Measurements from ENCODE around the gene LIX1L. TPM values are rescaled to one million over a fixed set of nuclear protein-coding genes. Genes with fewer than 3 reads are reported as not detected.
"Not testable (repeated sequence)": the region's sequence is repeated elsewhere in the genome, so short reads cannot be mapped to it uniquely, and the experiment has no call there.

The LIX1L gene
- total RNA-seq, 4 donors from 2014 or later, result 37.1 to 108 (median 75.4) TPM

DNA sequence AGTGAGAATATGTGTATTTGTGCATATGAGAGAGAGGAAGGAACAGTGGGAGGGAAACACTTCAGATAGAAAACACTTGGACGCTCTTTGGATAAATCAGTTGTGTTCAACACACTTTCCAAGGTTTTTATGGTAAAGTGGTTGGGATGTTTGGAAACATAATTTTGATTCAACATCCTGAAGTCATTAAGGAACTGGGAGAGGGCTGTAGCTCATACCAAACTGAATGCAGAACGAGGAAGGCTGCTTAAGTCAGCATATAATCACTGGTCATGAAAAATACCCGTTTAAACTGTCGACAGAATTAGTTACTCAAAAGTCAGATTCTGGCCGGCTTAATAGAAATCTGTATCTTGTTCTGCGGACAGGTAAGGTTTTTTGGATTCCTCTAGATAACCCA is 14.9 kb downstream of the LIX1L start:
- intact Hi-C loops (cut with DNase I; ENCODE audit: low total_unique reads), result no loop called here
- TF ChIP-seq, protein P1, sequence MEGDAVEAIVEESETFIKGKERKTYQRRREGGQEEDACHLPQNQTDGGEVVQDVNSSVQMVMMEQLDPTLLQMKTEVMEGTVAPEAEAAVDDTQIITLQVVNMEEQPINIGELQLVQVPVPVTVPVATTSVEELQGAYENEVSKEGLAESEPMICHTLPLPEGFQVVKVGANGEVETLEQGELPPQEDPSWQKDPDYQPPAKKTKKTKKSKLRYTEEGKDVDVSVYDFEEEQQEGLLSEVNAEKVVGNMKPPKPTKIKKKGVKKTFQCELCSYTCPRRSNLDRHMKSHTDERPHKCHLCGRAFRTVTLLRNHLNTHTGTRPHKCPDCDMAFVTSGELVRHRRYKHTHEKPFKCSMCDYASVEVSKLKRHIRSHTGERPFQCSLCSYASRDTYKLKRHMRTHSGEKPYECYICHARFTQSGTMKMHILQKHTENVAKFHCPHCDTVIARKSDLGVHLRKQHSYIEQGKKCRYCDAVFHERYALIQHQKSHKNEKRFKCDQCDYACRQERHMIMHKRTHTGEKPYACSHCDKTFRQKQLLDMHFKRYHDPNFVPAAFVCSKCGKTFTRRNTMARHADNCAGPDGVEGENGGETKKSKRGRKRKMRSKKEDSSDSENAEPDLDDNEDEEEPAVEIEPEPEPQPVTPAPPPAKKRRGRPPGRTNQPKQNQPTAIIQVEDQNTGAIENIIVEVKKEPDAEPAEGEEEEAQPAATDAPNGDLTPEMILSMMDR (IDR thresholded peaks at IDR 0.05 in 4 of 5, conservative IDR thresholded peaks at IDR 0.05 in 1 of 5), result no peak
- no peak for TF ChIP-seq POLR2A (IDR thresholded peaks at IDR 0.05)
- ATAC-seq, result no peak
- Histone ChIP-seq H3K27me3 (no peaks in the 10 kb centered on the region), H3K9me3 (no peaks in the 10 kb centered on the region), H3K27ac (peak overlapping the region; percentile 69 to 97 (median 92)), H3K36me3 (peaks cover 0 to 60% of the 10 kb centered on the region in 2 donors), H3K4me1 (peaks cover 15 to 24% of the 10 kb centered on the region in 2 donors), H3K4me3 (no peak overlapping the region)
- in situ Hi-C loops (cut with MboI; ENCODE audit: low sequenced_read_pairs in 4 of 4), result no loop called here
- no peak for DNase-seq

DNA sequence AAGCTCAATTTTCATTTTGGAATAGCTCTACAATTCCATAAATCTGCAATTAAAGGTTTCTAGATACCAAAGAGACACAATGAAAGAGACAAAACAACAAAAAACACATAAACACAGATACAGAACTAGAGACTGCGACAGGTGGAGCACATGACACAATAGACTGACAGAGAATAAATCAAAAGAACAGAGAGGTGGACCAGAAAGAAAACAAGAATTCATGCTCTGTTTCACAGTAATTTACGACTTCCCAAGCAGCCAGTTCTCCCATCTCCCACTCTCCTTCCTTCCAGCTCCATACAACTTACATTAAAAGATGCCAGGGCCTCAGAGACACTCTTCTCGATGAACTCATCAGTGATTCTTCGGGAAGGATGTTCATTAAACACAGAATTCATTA is 15.4 kb downstream of the LIX1L start:
- in situ Hi-C loops (cut with MboI; ENCODE audit: low sequenced_read_pairs in 4 of 4) (no loop called here), intact Hi-C loops (cut with DNase I; ENCODE audit: low total_unique reads) (no loop called here)
- Histone ChIP-seq H3K27ac (peak overlapping the region; percentile 69 to 97 (median 92)), H3K9me3 (no peaks in the 10 kb centered on the region), H3K27me3 (no peaks in the 10 kb centered on the region), H3K4me3 (no peak overlapping the region), H3K36me3 (peaks cover 0 to 63% of the 10 kb centered on the region in 2 donors), H3K4me1 (peaks cover 13 to 19% of the 10 kb centered on the region in 2 donors)
- ATAC-seq (no peak), DNase-seq (no peak)
- TF ChIP-seq, protein P1 (IDR thresholded peaks at IDR 0.05 in 4 of 5, conservative IDR thresholded peaks at IDR 0.05 in 1 of 5), result no peak
- TF ChIP-seq POLR2A (IDR thresholded peaks at IDR 0.05), result no peak

DNA sequence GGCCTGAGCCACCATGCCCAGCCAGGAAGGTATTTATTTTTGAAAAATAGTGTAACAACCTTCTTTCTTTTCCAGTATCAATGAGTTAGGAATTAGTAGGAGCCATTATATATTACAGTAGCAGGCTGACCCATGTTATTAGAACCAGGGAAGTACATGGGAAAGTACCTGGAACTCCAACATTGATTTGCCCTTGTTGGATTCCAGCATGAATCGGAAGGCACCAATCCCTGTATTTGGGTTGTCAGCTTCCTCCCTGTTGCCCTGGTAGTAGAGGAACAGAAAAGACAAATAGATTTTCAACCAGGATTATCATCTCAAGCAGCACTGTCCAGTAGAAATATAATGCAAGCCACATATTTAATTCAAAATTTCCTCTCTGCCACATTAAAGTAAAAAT is 20.4 kb downstream of the LIX1L start:
- no peak for TF ChIP-seq POLR2A (IDR thresholded peaks at IDR 0.05)
- TF ChIP-seq, protein P1 (IDR thresholded peaks at IDR 0.05 in 4 of 5, conservative IDR thresholded peaks at IDR 0.05 in 1 of 5), result no peak
- in situ Hi-C loops (cut with MboI; ENCODE audit: low sequenced_read_pairs in 4 of 4), result no loop called here

DNA sequence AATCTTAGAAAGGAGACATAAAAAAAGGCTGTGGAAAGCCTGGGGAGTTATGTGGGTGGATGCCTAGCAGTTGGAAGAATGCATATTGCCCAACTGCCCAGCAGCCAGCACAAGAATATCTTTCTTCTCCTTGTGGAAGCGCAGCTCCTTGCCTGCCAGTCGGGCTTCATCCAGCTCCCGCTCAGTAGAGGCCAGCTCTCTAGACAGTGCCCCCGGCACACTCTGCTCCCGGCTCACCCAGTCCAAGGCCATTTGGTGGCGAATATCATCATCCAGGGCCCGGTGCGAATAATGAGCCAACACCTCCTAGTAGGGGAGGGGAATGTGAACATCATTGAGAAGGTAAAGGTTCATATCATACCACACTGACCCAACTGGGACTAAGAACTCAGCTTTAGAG is 21.6 kb downstream of the LIX1L start:
- Histone ChIP-seq H3K36me3 (peaks cover 0 to 53% of the 10 kb centered on the region in 2 donors), H3K27ac (peak overlapping the region; percentile 69 to 95 (median 82)), H3K9me3 (no peaks in the 10 kb centered on the region), H3K4me1 (peaks cover 41 to 45% of the 10 kb centered on the region in 2 donors), H3K4me3 (no peak overlapping the region), H3K27me3 (no peaks in the 10 kb centered on the region)
- intact Hi-C loops (cut with DNase I; ENCODE audit: low total_unique reads), result no loop called here
- TF ChIP-seq, protein P1 (IDR thresholded peaks at IDR 0.05 in 4 of 5, conservative IDR thresholded peaks at IDR 0.05 in 1 of 5), result no peak
- TF ChIP-seq POLR2A (IDR thresholded peaks at IDR 0.05), result peak in 1 of 2 donors; percentile 28
- DNase-seq (peak in 1 of 2 donors; percentile 81), ATAC-seq (peak; percentile 72 to 93)
- in situ Hi-C loops (cut with MboI; ENCODE audit: low sequenced_read_pairs in 4 of 4), result no loop called here

More for the DNA sequence above, 20.4 kb downstream of the LIX1L start:
- H3K4me1 ChIP-seq, result peaks cover 41 to 45% of the 10 kb centered on the region in 2 donors
- no peaks in the 10 kb centered on the region for H3K9me3 ChIP-seq
- H3K4me3 ChIP-seq, result no peak overlapping the region
- ATAC-seq (no peak), DNase-seq (no peak)
- intact Hi-C loops (cut with DNase I; ENCODE audit: low total_unique reads), result no loop called here
- peaks cover 0 to 58% of the 10 kb centered on the region in 2 donors for H3K36me3 ChIP-seq
- H3K27ac ChIP-seq, result peak overlapping the region; percentile 69 to 95 (median 82)
- no peaks in the 10 kb centered on the region for H3K27me3 ChIP-seq

DNA sequence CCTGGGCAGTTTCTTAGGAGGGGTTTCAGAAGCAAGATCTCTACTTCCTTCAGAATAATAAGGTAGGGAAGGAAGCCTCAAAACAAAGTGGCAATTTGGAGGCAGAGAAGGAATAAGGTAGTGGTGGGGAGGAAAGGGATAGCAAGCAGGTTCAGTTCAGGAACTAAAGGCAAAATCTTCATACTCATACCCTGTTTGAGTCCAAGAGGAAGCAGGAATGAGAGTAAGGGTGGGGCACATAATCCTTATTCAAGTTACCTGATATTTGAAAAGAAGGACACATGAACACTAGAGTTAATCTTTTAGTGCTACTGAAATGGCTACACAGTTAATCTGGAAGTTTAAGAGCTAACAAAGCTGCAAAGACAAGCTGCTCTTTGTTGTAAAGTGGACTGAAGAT is 22.1 kb downstream of the LIX1L start:
- ATAC-seq (peak in 1 of 2 donors; percentile 19), DNase-seq (no peak)
- H3K9me3 ChIP-seq, result no peaks in the 10 kb centered on the region
- H3K27me3 ChIP-seq, result no peaks in the 10 kb centered on the region
- peaks cover 0 to 48% of the 10 kb centered on the region in 2 donors for H3K36me3 ChIP-seq
- H3K27ac ChIP-seq, result peak overlapping the region; percentile 69 to 95 (median 82)
- peaks cover 39 to 42% of the 10 kb centered on the region in 2 donors for H3K4me1 ChIP-seq
- TF ChIP-seq, protein P1 (IDR thresholded peaks at IDR 0.05 in 4 of 5, conservative IDR thresholded peaks at IDR 0.05 in 1 of 5), result no peak
- no peak overlapping the region for H3K4me3 ChIP-seq
- in situ Hi-C loops (cut with MboI; ENCODE audit: low sequenced_read_pairs in 4 of 4), result no loop called here
- intact Hi-C loops (cut with DNase I; ENCODE audit: low total_unique reads), result no loop called here

DNA sequence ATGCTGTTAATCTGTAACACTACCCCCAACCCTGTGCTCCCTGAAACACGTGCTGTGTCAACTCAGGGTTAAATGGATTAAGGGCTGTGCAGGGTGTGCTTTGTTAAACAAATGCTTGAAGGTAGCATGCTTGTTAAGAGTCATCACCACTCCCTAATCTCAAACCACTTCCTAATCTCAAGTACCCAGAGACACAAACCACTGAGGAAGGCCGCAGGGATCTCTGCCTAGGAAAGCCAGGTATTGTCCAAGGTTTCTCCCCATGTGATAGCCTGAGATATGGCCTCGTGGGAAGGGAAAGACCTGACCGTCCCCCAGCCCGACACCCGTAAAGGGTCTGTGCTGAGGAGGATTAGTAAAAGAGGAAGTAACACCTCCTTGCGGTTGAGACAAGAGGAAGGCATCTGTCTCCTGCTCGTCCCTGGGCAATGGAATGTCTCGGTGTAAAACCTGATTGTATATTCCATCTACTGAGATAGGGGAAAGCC is 25.3 kb downstream of the LIX1L start:
- intact Hi-C loops (cut with DNase I; ENCODE audit: low total_unique reads); DNase-seq; H3K4me3 ChIP-seq; ATAC-seq; in situ Hi-C loops (cut with MboI; ENCODE audit: low sequenced_read_pairs in 4 of 4); H3K27me3 ChIP-seq; H3K9me3 ChIP-seq: not testable (repeated sequence)
- peaks cover 42 to 43% of the 10 kb centered on the region in 2 donors for H3K4me1 ChIP-seq
- peaks cover 0 to 39% of the 10 kb centered on the region in 2 donors for H3K36me3 ChIP-seq
- H3K27ac ChIP-seq, result peak overlapping the region; percentile 69 to 95 (median 82)
